ENCODE measurements around the gene BBC3.
"Not testable (repeated sequence)": the region's sequence is repeated elsewhere in the genome, so short reads cannot be mapped to it uniquely, and the experiment has no call there.

Gene BBC3

DNA sequence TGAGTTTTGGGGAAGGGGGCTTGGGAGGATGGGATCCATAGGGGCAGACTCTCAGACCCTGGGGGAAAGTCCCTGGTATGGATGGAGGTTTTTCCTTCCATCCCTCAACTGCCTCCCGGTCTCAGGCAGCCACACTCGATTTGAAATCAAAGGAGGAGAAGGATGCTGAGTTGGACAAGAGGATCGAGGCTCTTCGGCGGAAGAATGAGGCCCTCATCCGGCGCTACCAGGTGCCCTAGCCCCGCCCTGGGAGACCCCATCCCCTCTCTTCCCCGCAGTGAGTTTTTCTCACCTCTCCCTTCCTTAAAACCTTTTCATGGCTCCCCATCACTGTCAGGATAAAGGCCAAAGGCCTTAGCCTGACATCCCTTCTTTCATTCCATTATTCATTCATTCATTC lies 27.4 kb upstream of the BBC3 start:
- DNase-seq (ENCODE audit: low read depth), result no peak

DNA sequence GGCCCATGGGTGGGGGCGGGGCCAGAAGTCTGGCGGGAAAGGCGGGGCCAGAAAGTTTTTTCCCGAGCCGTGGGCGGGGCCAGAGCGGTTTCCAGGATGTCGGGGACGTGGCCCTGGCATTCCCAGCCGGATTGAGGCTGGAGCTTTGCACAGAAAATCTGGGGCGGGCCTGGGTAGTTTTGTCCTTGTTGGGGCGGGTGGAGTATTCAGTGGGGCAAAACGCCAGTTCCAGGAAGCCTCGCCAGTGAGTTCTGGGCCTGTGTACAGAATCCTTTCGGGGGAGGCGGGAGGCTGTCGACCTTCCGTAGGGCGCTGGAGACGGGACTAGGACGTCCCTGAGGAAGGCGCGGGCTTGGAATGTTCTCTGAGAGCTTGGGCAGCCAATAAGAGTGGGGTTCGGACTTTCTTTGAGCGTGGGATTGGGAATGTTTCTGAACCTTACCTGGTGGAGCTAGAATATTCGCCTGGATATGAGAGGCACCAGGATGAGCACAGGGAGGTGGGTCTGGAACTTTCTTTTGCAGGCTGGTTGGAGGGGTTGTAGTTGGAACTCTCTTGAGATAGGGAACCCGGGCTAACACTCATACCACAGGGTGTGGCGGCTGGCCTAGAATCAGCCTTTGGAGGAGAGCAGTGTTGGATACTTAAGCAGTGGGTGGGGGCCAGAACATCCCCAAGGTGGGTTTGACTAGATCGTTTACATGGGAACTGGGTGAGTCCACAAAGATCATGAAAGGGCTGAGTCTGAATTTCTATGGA lies 26.6 kb upstream of the BBC3 start:
- DNase-seq (ENCODE audit: low read depth), result no peak

DNA sequence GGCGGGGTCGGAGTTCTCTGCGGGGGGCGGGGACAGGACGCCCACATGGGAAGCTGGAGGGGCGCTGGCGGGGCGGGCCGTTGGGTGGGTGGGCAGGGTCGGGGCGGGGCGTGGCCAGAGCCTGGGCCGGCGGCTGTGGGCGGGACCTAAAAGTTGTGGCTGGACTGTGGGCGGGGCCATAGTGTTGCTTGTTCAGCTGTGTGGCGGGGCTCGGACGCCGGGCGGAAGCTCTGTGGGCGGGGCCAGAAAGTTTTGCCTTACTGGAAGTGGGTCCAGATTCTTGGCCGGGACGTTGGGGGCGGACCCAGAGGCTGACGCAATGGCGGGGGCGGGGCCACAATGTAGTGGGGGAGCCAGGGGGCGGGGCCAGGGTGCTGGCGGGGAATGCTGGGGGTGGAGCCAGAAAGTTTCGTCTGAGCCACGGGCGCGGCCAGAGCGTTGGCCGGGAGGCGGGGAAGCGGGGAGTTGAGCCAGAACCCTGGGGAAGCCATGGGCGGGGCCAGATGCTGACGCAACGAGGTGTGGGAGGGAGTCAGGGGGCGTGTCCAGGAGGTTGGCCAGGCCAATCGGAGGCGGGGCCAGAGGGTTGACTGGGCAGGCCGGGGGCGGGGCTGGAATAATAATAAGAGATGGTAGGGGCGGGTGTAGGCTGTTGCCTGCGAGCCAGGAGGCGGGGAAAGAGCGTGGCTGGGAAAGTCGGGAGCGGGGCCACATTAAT lies 25.9 kb upstream of the BBC3 start:
- peak; percentile 97 for DNase-seq (ENCODE audit: low read depth)

DNA sequence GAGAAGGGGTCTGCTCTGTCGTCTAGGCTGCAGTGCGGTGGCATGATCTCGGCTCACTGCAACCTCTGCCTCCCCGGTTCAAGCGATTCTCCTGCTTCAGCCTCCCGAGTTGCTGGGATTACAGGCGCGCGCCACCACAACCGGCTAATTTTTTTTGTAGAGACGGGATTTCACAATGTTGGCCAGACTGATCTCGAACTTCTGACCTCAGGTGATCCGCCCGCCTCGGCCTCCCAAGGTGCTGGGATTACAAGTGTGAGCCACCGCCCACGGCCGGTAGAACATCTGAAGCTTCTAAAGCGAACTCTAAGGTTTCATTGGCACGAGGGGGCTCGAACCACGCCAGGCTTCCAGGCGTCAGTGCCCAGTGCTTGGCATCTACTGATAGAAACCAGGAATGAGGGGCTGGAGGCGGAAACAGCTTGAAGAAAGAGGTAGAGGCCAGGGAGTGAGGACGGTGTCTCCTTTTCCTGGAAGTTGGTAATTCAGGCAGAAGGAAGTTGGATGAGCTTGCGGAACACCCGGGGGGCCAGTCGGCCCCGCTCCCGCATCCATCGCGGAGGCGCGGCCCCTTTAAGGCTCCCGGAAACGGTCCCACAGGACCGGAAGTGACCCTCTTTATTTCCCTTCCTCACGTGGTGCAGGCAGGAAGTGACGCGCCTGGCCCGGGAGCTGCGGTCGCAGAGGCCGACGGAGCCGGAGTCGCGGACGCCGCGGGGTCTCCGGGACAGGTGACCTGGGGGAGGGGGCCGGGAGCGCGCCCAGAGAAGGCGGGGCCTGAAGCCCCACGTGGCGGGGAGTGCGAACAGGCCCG lies 25.1 kb upstream of the BBC3 start, which contains the start of gene CCDC9:
TSS of gene CCDC9 (plus strand) at position 647 of the 814 bp plus-strand sequence. CDS start 1,876 bp downstream, outside the sequence.
- DNase-seq (ENCODE audit: low read depth), result peak; percentile 85

DNA sequence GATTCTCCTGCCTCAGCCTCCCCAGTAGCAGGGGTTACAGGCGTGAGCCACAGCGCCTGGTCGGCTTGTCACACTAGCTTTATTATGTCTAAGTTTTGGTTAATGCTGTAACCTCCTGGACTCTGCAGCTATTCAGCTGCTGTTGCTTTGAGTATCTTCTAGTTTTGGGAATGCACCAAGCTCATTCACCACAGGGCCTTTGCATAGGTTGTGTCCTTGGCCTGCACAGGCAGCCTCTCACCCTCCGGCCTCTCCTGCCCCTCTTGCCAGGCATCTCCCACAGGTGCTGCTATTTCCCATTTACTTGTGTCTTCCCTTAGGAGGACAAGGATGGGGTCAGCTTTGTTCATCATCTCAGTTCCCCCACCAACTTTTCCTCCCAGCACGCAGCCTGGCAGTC lies 23.0 kb upstream of the BBC3 start:
- DNase-seq (ENCODE audit: low read depth), result no peak

DNA sequence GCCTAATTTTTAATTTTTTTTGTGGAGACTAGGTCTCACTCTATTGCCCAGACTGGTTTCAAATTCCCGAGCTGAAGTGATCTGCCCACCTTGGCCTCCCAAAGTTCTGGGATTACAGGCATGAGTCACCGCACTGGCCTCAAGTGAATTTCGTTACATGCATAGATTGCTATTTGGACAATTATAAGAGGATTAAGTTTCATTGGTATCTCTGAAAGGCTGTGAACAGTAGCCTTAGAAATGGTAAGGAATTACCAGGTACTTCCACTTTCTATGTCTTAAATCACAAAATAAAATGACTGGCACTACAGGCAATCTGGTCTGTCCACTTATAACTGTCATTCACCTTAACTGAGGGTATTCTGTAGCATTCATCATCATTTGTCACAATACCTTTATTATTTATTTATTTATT lies 22.5 kb upstream of the BBC3 start:
- no peak for DNase-seq (ENCODE audit: low read depth)

DNA sequence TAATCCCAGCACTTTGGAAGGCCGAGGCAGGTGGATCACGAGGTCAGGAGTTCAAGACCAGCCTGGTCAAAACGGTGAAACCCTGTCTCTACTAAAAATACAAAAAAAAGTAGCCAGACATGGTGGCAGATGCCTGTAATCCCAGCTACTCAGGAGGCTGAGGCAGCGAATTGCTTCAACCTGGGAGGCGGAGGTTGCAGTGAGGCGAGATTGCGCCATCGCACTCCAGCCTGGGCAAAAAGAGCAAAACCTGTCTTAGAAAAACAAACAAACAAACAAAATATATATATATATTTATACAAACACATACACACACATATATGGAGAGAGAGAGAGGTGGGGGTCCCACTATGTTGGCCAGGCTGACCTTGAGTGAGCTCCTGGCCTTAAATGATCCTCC lies 22.0 kb upstream of the BBC3 start:
- not testable (repeated sequence) for DNase-seq (ENCODE audit: low read depth)

DNA sequence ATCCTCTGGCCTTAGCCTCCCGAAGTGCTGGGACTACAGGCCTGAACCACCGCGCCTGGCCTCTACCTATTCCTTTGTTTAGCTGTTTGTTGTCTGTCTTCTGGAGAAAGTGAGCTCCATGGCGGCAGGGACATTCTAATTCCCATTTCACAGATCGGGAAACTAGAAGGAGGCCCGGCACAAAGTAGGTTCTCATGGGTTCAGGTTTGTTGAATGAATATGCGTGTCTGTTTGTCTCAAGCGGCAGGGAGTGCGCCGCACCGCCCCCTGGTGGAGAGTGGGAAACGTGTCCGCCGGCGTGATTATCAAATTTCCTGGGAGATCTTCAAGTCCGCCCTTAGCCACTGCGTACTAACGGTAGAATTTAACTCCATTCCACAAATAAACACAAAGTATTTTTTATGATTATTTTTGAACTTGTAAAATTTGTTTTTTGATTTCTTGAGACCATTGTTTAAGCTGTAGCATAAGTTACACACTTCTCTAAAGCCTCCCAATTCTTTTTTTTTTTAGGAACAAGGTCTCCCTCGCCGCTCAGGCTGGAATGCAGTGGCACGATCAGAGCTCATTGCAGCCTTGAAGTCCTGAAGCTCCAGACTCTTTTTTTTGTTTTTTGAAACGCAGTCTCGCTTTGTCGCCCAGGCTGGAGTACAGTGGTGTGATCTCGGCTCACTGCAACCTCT lies 16.4 kb upstream of the BBC3 start:
- peak; percentile 56 for DNase-seq (ENCODE audit: low read depth)

DNA sequence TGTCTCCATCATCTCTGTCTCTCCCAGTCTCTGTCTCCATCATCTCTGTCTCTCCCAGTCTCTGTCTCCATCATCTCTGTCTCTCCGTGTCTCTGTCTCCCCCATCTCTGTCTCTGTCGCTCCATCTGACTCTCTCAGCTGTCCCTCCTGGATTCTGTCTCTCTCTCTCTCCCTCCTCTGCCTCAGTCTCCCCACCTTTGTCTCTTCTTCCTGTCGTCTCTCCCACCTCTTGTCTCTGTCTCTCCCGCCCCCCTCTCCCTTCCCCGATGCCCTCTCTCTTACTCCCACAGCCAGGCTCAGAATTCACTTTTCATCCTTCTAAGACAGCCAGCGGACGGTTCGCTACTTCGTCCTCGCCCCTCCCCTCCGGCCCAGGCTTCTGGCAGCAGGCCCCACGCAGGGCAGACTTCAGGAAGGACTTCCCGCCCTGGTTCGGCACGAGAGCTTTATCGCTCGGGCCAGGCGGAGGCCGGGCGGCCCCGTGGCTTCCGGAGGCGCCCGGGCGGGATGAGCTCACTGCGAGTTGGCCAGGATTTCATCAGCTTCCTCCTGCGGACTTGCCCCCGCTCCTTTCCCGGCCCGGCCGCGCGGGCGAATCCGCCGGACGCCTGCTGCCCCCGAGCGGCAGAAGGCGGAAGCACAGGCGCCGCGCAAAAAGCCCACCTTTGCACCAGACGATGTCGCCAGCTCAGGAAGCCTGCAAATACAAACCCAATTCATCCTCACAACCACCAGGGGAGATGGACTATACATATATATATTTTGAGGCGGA lies 13.0 kb upstream of the BBC3 start:
- DNase-seq (ENCODE audit: low read depth), result peak; percentile 87

DNA sequence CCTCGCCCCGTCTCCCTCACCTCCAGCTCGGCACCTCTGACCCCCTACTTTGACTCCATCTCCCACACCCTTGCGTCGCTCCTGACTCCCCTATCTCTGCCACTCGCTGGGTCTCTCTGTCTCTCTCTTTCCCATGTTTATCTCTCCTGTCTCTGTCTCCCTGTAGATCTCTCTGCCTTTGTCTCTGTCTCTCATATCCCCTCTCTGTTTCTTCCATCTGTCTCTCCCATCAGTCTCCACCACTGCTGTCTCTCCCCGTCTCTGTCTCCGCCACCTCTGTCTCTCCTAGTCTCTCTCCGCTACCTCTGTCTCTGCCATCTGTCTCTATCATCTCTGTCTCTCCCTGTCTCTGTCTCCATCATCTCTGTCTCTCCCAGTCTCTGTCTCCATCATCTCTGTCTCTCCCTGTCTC lies 12.4 kb upstream of the BBC3 start:
- no peak for DNase-seq (ENCODE audit: low read depth)

DNA sequence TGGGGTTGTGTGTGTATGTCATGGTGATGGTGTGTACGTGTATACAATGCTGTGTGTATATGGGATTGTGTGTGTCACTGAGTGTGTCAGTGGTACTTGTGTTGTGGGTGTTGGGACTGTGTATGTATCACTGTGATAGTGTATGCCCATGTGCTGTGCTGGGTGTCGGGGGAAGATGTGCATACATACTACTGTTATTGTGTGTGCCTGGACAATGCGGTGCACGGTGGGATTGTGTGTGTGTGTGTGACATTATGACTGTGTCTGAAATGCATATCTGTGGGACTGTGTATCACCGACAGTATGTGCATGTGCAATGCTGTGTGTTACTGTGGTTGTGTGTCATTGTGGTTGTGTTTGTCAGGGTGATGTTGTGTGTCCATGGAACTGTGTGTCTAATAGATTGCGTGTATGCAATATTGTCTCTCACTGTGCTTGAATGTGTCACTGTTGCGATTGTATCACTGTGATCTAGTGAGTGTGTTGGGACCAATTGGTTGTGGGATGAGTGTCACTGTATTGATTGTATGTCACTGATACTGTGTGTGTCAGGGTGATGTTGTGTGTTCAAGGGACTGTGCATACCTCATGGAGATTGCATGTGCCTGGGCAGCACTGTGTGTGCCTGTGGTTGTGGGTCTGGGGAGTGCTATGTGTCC lies 11.0 kb upstream of the BBC3 start:
- no peak for DNase-seq (ENCODE audit: low read depth)

DNA sequence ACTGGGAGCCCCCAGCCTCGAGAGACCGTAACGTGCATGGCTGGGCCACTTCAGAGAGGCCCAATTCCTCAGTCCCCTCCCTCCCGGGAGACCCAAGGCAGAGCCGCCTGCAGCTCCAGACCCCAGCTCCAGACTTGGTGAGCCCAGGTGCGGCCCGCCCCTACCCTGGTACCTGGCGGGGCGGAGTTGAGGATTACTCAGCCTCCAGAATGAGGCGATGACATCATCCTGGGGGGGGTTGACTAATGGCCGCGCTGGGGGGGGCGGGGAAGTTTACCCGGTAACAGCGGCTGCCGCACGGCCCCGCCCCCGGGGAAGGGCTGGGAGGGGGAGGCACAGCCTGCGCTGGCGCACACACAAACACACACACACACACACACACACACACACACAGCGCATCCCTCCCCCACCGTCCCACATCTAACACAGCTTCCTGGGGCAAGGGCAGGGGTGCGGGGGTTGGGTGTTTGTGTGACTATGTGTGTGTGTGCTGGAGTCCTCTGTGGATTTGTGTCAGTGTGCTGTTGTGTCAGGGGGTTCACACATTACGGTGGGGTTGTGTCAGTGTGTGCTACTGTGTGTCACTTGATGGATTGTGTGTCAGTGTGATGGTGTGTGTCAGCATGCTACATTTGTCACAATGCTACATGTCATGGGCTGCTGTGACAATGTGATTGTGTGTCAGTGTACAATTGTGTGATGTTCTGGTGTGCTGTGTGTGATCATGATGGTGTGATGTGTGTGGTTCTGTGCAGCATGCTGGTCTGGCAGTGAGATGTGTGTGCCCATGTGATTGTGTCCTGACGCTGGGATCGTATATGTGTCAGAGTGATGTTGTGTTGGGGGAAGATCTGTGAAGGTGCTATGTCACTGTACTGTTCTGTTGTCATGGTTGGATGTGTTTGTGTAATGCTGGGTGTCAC lies 10.3 kb upstream of the BBC3 start:
- DNase-seq (ENCODE audit: low read depth), result peak; percentile 77

DNA sequence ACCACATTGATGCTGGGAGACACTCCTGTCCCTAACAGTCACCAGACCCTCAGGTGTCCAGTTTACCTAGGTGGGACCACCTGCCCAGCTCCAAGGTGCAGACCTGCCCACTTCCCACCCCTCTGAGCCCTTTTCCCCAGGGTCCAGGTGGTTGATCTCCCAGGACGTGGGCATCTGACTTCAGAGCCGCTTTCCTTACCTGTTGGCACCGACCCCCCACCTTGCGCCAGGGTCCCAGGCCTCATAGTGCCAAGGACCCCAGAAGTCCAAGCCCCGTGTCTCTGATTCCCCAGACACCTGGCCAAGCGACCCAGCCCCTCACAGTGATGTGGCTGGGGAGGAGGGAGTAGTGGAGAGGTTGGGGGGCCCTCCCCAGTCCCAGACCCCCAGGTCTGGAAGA lies 9.6 kb upstream of the BBC3 start:
- no peak for DNase-seq (ENCODE audit: low read depth)

DNA sequence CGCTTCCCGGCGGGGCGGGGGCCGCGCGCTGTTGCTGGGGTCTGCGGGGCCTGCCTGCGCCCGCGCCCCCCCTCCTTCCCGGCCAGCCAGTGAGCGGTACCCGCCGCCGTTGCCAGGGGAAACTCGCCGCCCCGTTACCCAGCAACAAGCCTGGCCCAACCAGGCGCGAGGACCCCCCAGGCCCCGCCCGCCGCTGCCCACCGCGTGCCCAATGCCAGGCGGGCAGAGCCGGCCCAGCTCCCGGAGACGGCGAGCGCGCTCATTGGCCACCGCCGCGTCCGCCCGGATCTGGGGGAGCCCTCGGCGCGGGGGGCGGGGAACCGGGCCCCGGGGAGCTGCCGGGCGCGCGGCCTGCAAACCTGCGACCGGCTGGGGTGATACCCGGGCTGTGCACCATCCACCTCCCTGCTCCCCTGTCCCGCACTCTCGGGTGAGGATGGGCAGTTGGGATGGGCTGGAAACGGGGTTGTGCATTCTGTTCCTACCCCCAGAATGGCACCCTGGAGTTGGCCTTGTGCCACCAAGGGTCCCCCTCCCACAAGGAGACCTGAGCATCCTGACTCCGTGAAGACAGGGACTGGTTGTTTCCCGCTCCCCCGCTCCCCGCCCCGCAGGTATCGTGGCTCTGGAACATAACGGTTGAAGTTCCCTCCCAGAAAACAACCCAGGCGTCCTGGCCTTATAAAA lies 8.8 kb upstream of the BBC3 start:
- peak; percentile 50 for DNase-seq (ENCODE audit: low read depth)

DNA sequence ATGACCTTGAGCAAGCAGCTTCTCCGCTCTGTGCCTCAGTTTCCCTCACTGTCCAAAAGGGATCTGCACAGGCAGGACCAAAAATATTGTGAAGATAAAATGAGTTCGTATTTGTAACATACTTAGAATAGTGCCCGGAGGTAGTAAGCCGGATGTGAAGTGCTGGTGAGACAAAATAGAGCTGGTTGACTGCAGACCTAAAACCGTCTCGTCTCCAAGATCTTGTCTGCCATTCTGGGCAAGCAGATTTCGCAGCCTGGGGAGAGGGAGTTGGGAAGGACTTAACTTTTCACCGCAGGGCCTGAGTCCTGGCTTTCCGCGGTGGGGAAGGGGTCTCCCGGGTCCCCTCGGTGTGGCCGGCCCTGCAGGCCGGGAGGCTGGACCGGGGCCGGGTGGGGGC lies 8.2 kb upstream of the BBC3 start:
- no peak for DNase-seq (ENCODE audit: low read depth)

DNA sequence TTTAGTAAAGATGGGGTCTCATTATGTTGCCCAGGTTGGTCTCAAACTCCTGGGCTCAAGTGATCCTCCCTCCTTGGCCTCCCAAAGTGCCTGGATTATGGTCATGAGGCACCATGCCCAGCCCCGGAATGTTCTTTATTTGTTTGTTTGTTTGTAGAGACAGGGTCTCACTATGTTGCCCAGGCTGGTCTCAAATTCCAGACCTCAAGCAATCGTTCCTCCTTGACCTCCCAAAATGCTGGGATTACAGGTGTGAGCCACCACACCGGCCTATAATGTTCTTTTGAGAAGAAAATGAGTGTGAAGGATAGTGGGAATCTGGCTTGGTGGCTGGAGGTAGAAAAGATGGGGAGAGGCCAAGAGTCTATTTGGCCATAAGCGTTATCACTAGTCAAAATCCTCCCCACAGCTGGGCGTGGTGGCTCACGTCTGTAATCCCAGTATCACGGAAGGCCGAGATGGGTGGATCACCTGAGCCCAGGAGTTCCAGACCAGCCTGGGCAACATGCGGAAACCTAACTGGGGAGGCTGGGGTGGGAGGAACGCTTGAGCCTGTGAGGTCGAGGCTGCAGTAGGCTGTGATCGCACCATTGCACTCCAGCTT lies 5.2 kb upstream of the BBC3 start:
- no peak for DNase-seq (ENCODE audit: low read depth)

DNA sequence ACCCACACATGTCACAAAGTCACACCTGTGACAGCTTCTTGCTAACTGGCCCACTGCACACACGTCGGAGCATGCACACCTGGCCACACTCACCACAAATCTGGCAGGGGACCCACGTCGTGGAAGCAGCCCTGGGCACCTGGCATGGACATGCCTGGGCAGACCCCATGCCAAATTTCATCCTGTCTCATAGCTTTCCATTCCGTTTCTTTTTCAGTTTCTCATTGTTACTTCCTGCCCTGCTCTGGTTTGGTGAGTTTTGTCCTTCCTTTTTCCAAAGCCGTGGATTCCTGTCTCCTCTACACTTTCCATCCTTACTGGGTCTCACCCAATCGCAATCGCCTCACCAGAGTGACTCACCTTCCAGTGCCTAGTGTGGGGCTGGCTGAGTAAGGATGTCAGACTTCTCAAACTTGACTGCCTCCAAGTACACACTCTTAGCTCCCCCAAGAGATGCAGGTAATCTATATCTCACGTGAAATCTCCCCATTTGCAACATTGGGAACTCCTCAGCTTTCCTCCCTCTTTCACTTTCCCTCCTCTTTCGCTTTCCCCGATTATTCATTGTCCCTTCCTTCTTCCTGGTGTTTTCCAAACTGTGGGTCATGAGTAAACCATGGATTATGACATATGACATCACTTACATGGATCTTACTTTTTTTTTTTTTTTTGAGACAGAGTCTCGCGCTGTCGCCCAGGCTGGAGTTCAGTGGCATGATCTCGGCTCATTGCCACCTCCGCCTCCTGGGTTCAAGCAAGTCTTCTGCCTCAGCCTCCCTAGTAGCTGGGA lies 1.6 kb upstream of the BBC3 start:
- DNase-seq (ENCODE audit: low read depth), result no peak

All from stimulated activated CD8-positive, alpha-beta memory T cell treated with anti-CD3 and anti-CD28 coated beads, Interleukin-12 subunit alpha, Interleukin-12 subunit beta, amount 100 ng/mL, for 4 hours (primary cell).